H1 (cell line): ENCODE results near the gene BIRC5. TPM values are rescaled to one million over a fixed set of nuclear protein-coding genes. Genes with fewer than 3 reads are reported as not detected.

Experiments
- CHD7 ChIP-seq: fragments of 300-600 bp; sonication (generic); IDR thresholded peaks from 2 replicates; pipeline ENCODE4 v1.7.1; 2012; ENCODE audit warnings: low read length, moderate library complexity, mild to moderate bottlenecking, inconsistent platforms; ENCODE audit not compliant: insufficient replicate concordance
- CREB1 ChIP-seq: IDR thresholded peaks from 2 replicates; pipeline ENCODE4 v1.6.1; 2012; ENCODE audit warnings: inconsistent platforms
- EGR1 ChIP-seq: IDR thresholded peaks from 2 replicates; pipeline ENCODE4 v1.6.1; 2011; ENCODE audit warnings: low read depth, low read length, borderline replicate concordance
- EP300 ChIP-seq, 2 experiments: IDR thresholded peaks; 1 replicate in 1 of 2; 2 replicates in 1 of 2; pipeline ENCODE4 v1.6.1; 2011 to 2012; ENCODE audit warnings: low read depth in 2 of 2, low read length in 2 of 2, mild to moderate bottlenecking in 2 of 2, borderline replicate concordance in 1 of 2, inconsistent platforms in 1 of 2, moderate library complexity in 1 of 2
- GABPA ChIP-seq: IDR thresholded peaks from 2 replicates; pipeline ENCODE4 v1.6.1; 2011; ENCODE audit warnings: mild to moderate bottlenecking, low read length, moderate library complexity, borderline replicate concordance; ENCODE audit not compliant: insufficient read depth
- HDAC2 ChIP-seq, 2 experiments: fragments of 300-600 bp in 1 of 2; sonication (generic) in 1 of 2; IDR thresholded peaks; 2 replicates each; pipeline ENCODE4 v1.6.1; 2011 to 2012; ENCODE audit warnings: low read depth in 2 of 2, low read length in 2 of 2, mild to moderate bottlenecking in 2 of 2, moderate library complexity in 2 of 2, borderline replicate concordance in 1 of 2, inconsistent platforms in 1 of 2
- NRF1 ChIP-seq: IDR thresholded peaks from 2 replicates; pipeline ENCODE4 v1.6.1; 2011; ENCODE audit warnings: mild to moderate bottlenecking, low read depth, low read length, improper control_type of control experiment
- POLR2AphosphoS5 ChIP-seq: IDR thresholded peaks from 2 replicates; pipeline ENCODE4 v1.6.1; 2011; ENCODE audit warnings: low read depth, low read length
- RBBP5 ChIP-seq: IDR thresholded peaks from 2 replicates; pipeline ENCODE4 v1.7.1; 2012; ENCODE audit warnings: low read depth, mild to moderate bottlenecking, inconsistent platforms, low read length, moderate library complexity, borderline replicate concordance
- SP4 ChIP-seq: IDR thresholded peaks from 2 replicates; pipeline ENCODE4 v1.6.1; 2012; ENCODE audit warnings: low read length, inconsistent platforms
- polyA plus RNA-seq, 7 experiments: library from polyadenylated mRNA; depleted of rRNA in 3 of 7; stranded (reverse) in 5 of 7; unstranded in 2 of 7; fragments of >200 nt in 5 of 7; fragments of 200-250 nt in 2 of 7; gene quantifications; 1 replicate in 5 of 7; 2 replicates in 1 of 7; 4 replicates in 1 of 7; pipeline versions ENCODE4 v1.2.1 to v1.2.3, GENCODE V29; 2011 to 2013; ENCODE audit warnings: missing spikeins in 2 of 7, mixed read lengths in 2 of 7
- total RNA-seq: library from RNA; stranded (reverse); fragmentation: NEBNext Ultra II Directional; extraction: Animal tissue kit (Norgen Biotek cat#: 25700); gene quantifications from 2 replicates; pipeline ENCODE4 v1.2.1, GENCODE V29; 2021

The BIRC5 gene
- total and polyA plus RNA-seq, 2 of the 8 experiments (the other 6 are each of a cell fraction or from before 2014, with no cell fraction given) = 42.2 to 108 TPM

GRCh38 chr17:78258323-78259191 is 44.5 kb downstream of the BIRC5 start (continued):
- TF ChIP-seq CHD7 (no peak), EGR1 (no peak), HDAC2 (IDR thresholded peaks at IDR 0.05; ENCODE audit: borderline replicate concordance in 1 of 2, low read depth in 2 of 2, low read length in 2 of 2) (no peak), NRF1 (no peak), CREB1 (no peak), SP4 (no peak), RBBP5 (no peak), POLR2AphosphoS5 (no peak), EP300 (IDR thresholded peaks at IDR 0.05; ENCODE audit: borderline replicate concordance in 1 of 2, low read depth in 2 of 2, low read length in 2 of 2) (no peak), GABPA (no peak)
